ENCODE data around the gene FSD1. TPM values are rescaled to one million over a fixed set of nuclear protein-coding genes. Genes with fewer than 3 reads are reported as not detected.
"Not testable (repeated sequence)": the region's sequence is repeated elsewhere in the genome, so short reads cannot be mapped to it uniquely, and the experiment has no call there.

Gene FSD1
- polyA plus RNA-seq, 1 donor from 2014 or later: 114 TPM

GRCh38 chr19:4346020-4346383 lies 41.6 kb downstream of the FSD1 start:
- Histone ChIP-seq H3K9ac (ENCODE audit: low read length) (no peak overlapping the region), H3K36me3 (ENCODE audit: insufficient read depth, low read length) (no peaks in the 10 kb centered on the region), H3K27ac (ENCODE audit: low read length) (no peak overlapping the region), H3K79me2 (replicated peaks; ENCODE audit: insufficient read depth, low read length) (peaks cover 6% of the 10 kb centered on the region), H2AFZ (ENCODE audit: low read depth, low read length) (no peak overlapping the region), H3K4me3 (ENCODE audit: low read length) (no peak overlapping the region), H3K27me3 (ENCODE audit: insufficient read depth, low read depth, low read length) (no peaks in the 10 kb centered on the region), H3K9me2 (ENCODE audit: insufficient read depth, low read length) (no peaks in the 10 kb centered on the region), H3K9me3 (ENCODE audit: low read length) (no peaks in the 10 kb centered on the region), H4K20me1 (ENCODE audit: insufficient read depth) (no peaks in the 10 kb centered on the region), H3K4me2 (ENCODE audit: low read length) (no peak overlapping the region), H3F3A (ENCODE audit: insufficient read depth, low read length, poor library complexity, severe bottlenecking) (no peaks in the 10 kb centered on the region)
- TF ChIP-seq CTCF (IDR thresholded peaks at IDR 0.05; ENCODE audit: poor library complexity, severe bottlenecking) (no peak), EP300 (conservative IDR thresholded peaks at IDR 0.05; ENCODE audit: poor library complexity, severe bottlenecking) (no peak), TAF1 (IDR thresholded peaks at IDR 0.05; ENCODE audit: low read depth) (no peak), RAD21 (conservative IDR thresholded peaks at IDR 0.05) (no peak)

DNA sequence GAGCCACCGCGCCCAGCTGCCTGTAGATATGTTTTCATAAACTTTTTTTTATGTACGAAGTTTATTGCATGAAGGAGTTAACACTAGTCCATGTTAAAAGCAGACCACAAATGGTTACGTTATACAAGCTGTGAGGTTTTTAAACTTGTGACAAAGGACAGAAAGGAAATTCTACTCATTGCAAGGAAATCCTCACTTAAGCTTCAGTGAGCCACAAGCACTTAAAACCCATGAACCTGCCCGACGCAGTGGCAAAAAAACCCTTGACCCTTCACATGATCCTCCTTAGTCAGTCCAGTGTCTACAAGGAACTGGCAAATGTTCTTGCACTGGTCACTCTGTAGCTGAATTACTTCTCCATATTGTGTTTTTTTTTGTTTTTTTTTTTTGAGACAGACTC lies 43.1 kb downstream of the FSD1 start:
- H3K4me2 ChIP-seq (ENCODE audit: low read length): no peak overlapping the region
- peaks cover 6% of the 10 kb centered on the region for H3K79me2 ChIP-seq (replicated peaks; ENCODE audit: insufficient read depth, low read length)
- H2AFZ ChIP-seq (ENCODE audit: low read depth, low read length): no peak overlapping the region
- no peaks in the 10 kb centered on the region for H3K9me2 ChIP-seq (ENCODE audit: insufficient read depth, low read length)
- no peak for TF ChIP-seq REST (IDR thresholded peaks at IDR 0.05; ENCODE audit: borderline replicate concordance)
- TF ChIP-seq RAD21 (conservative IDR thresholded peaks at IDR 0.05): no peak
- no peak for TF ChIP-seq SMC3 (conservative IDR thresholded peaks at IDR 0.05; ENCODE audit: poor library complexity)
- TF ChIP-seq EZH2 (IDR thresholded peaks at IDR 0.05; ENCODE audit: borderline replicate concordance, insufficient read depth, low read length, poor library complexity, severe bottlenecking): no peak
- TF ChIP-seq EP300 (conservative IDR thresholded peaks at IDR 0.05; ENCODE audit: poor library complexity, severe bottlenecking): no peak
- TF ChIP-seq TAF1 (IDR thresholded peaks at IDR 0.05; ENCODE audit: low read depth): no peak
- TF ChIP-seq CTCF (IDR thresholded peaks at IDR 0.05; ENCODE audit: poor library complexity, severe bottlenecking): no peak
- no peak for TF ChIP-seq POLR2AphosphoS5 (IDR thresholded peaks at IDR 0.05)
- no peak for TF ChIP-seq MXI1 (conservative IDR thresholded peaks at IDR 0.05; ENCODE audit: poor library complexity, severe bottlenecking)
- no peaks in the 10 kb centered on the region for H3K9me3 ChIP-seq (ENCODE audit: low read length)
- H3K27ac ChIP-seq (ENCODE audit: low read length): no peak overlapping the region
- H3K36me3 ChIP-seq (ENCODE audit: insufficient read depth, low read length): no peaks in the 10 kb centered on the region
- H3F3A ChIP-seq (ENCODE audit: insufficient read depth, low read length, poor library complexity, severe bottlenecking): no peaks in the 10 kb centered on the region
- H3K4me3 ChIP-seq (ENCODE audit: low read length): no peak overlapping the region
- H3K9ac ChIP-seq (ENCODE audit: low read length): no peak overlapping the region
- H3K27me3 ChIP-seq (ENCODE audit: insufficient read depth, low read depth, low read length): no peaks in the 10 kb centered on the region
- no peaks in the 10 kb centered on the region for H4K20me1 ChIP-seq (ENCODE audit: insufficient read depth)

DNA sequence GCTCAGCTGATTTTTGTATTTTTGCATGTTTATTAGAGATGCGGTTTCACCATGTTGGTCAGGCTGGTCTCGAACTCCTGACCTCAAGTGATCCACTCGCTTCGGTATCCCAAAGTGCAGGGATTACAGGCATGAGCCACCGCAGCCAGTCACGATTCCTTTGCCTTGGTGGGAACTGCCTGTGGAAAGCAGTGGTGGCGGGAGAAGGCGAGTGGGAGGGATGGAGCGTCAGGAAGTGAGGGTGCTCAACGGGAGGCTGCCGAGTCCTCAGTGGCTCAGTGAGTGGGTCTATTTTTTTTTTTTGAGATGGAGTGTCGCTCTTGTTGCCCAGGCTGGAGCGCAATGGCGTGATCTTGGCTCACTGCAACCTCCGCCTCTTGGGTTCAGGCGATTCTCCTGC lies 44.8 kb downstream of the FSD1 start:
- not testable (repeated sequence) for H3K36me3 ChIP-seq (ENCODE audit: insufficient read depth, low read length); H4K20me1 ChIP-seq (ENCODE audit: insufficient read depth); H3K27ac ChIP-seq (ENCODE audit: low read length); H3K4me3 ChIP-seq (ENCODE audit: low read length); H3K79me2 ChIP-seq (replicated peaks; ENCODE audit: insufficient read depth, low read length); H3K27me3 ChIP-seq (ENCODE audit: insufficient read depth, low read depth, low read length); H3K9me3 ChIP-seq (ENCODE audit: low read length); H3F3A ChIP-seq (ENCODE audit: insufficient read depth, low read length, poor library complexity, severe bottlenecking); H3K9ac ChIP-seq (ENCODE audit: low read length); H2AFZ ChIP-seq (ENCODE audit: low read depth, low read length); H3K4me2 ChIP-seq (ENCODE audit: low read length); H3K9me2 ChIP-seq (ENCODE audit: insufficient read depth, low read length)
